ENCODE results near the gene ABCA13. TPM values are rescaled to one million over a fixed set of nuclear protein-coding genes. Genes with fewer than 3 reads are reported as not detected.

Gene ABCA13
- total RNA-seq, 4 donors from 2014 or later, result under 0.01 to 0.96 (median 0.35) TPM

DNA sequence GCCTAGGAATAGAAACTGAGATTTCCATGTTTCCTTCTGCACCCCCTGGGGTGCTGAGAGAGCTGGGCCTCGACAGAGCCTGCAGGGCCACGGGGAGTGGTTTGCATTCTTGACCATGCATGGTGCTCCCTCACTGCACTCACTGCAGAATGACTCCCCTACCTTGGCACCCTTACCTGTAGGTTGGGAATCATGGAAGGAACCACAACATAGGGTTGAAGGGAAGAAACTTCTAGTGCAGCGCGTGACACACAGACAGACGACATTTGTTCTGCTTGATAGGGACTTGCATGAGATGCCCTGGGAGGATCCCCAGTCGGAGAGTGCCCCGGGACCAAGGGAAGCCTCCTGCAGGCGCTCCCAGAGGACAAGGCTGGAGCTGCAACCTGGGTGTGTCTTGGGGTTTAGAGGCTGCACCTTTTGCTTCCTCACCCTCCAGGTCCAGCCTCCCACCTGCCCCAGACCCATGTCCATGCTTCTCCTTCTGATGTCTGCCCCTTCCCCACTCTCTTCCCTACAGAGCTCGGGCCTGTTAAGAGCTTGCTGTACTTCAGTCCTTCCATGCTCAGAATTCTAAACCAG is 245.2 kb downstream of the ABCA13 start:
- no peak overlapping the region for H3K4me3 ChIP-seq
- no peak for TF ChIP-seq EP300 (IDR thresholded peaks at IDR 0.05; ENCODE audit: low read depth)
- TF ChIP-seq, protein P1, sequence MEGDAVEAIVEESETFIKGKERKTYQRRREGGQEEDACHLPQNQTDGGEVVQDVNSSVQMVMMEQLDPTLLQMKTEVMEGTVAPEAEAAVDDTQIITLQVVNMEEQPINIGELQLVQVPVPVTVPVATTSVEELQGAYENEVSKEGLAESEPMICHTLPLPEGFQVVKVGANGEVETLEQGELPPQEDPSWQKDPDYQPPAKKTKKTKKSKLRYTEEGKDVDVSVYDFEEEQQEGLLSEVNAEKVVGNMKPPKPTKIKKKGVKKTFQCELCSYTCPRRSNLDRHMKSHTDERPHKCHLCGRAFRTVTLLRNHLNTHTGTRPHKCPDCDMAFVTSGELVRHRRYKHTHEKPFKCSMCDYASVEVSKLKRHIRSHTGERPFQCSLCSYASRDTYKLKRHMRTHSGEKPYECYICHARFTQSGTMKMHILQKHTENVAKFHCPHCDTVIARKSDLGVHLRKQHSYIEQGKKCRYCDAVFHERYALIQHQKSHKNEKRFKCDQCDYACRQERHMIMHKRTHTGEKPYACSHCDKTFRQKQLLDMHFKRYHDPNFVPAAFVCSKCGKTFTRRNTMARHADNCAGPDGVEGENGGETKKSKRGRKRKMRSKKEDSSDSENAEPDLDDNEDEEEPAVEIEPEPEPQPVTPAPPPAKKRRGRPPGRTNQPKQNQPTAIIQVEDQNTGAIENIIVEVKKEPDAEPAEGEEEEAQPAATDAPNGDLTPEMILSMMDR (IDR thresholded peaks at IDR 0.05), result no peak
- TF ChIP-seq POLR2AphosphoS5 (IDR thresholded peaks at IDR 0.05), result no peak
- no peak for TF ChIP-seq POLR2A (IDR thresholded peaks at IDR 0.05)
- no peaks in the 10 kb centered on the region for H3K36me3 ChIP-seq
- no peaks in the 10 kb centered on the region for H3K27me3 ChIP-seq
- H3K4me1 ChIP-seq, result no peaks in the 10 kb centered on the region
- DNase-seq, result no peak
- in situ Hi-C loops (cut with MboI; ENCODE audit: low pct_ligation_motif_present in 1 of 4, low pct_unique_long_range_greater_than_20kb in 1 of 4, low sequenced_read_pairs in 3 of 4), result no loop called here
- no peak overlapping the region for H3K27ac ChIP-seq
- WGBS, 2 donors (ENCODE audit: low coverage in 1 of 2), result 80 to 82% methylated on average over 1 to 9 of the region's 9 CpGs
- no peaks in the 10 kb centered on the region for H3K9me3 ChIP-seq
- intact Hi-C loops (cut with DNase I; ENCODE audit: low total_unique reads), result no loop called here

- Histone ChIP-seq H3K4me3 (no peak overlapping the region), H3K9me3 (no peaks in the 10 kb centered on the region), H3K4me1 (no peaks in the 10 kb centered on the region), H3K27ac (no peak overlapping the region), H3K27me3 (no peaks in the 10 kb centered on the region), H3K36me3 (no peaks in the 10 kb centered on the region)
- in situ Hi-C loops (cut with MboI; ENCODE audit: low pct_ligation_motif_present in 1 of 4, low pct_unique_long_range_greater_than_20kb in 1 of 4, low sequenced_read_pairs in 3 of 4), result no loop called here
- intact Hi-C loops (cut with DNase I; ENCODE audit: low total_unique reads), result no loop called here
- TF ChIP-seq, protein P1 (IDR thresholded peaks at IDR 0.05), result no peak
- TF ChIP-seq POLR2A (IDR thresholded peaks at IDR 0.05), result no peak
- TF ChIP-seq EP300 (IDR thresholded peaks at IDR 0.05; ENCODE audit: low read depth), result no peak
- no peak for TF ChIP-seq POLR2AphosphoS5 (IDR thresholded peaks at IDR 0.05)
- no peak for DNase-seq
- WGBS, 2 donors (ENCODE audit: low coverage in 1 of 2), result 21 to 59% methylated on average over 2 of the region's 2 CpGs
Measured at GRCh38 chr7:48419401-48419800, 248.1 kb downstream of the ABCA13 start.

DNA sequence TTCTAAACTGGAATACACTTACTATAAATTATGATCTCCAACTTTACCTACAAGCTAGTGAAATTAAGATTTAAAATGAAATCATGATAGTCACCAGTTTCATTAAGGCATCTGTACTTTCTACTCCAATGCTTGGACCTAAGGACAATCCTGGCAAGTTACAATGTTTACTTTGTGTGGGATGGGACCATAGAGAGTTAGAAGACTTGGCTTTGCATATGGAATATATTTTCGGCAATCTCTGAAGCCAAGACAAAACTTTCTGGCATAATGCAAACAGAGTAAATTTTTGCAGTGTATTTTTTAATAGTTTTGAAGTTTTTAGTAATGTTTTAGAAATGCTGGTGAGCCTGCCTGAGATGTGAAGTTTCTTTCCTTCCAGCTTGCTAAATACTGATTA is 248.9 kb downstream of the ABCA13 start:
- H3K4me3 ChIP-seq, result no peak overlapping the region
- in situ Hi-C loops (cut with MboI; ENCODE audit: low pct_ligation_motif_present in 1 of 4, low pct_unique_long_range_greater_than_20kb in 1 of 4, low sequenced_read_pairs in 3 of 4), result no loop called here
- intact Hi-C loops (cut with DNase I; ENCODE audit: low total_unique reads), result no loop called here
- no peaks in the 10 kb centered on the region for H3K4me1 ChIP-seq
- TF ChIP-seq, protein P1 (IDR thresholded peaks at IDR 0.05), result no peak
- TF ChIP-seq EP300 (IDR thresholded peaks at IDR 0.05; ENCODE audit: low read depth) (no peak), POLR2A (IDR thresholded peaks at IDR 0.05) (no peak), POLR2AphosphoS5 (IDR thresholded peaks at IDR 0.05) (no peak)
- WGBS, 2 donors (ENCODE audit: low coverage in 1 of 2), result 19 to 43% methylated on average over 1 of the region's 1 CpG
- H3K9me3 ChIP-seq, result no peaks in the 10 kb centered on the region
- H3K27me3 ChIP-seq, result no peaks in the 10 kb centered on the region
- no peak for DNase-seq
- H3K36me3 ChIP-seq, result no peaks in the 10 kb centered on the region
- H3K27ac ChIP-seq, result no peak overlapping the region

- no peaks in the 10 kb centered on the region for H3K9me3 ChIP-seq
- no peaks in the 10 kb centered on the region for H3K27me3 ChIP-seq
- H3K27ac ChIP-seq, result no peak overlapping the region
- no peak overlapping the region for H3K4me3 ChIP-seq
- no peak for DNase-seq
- H3K4me1 ChIP-seq, result no peaks in the 10 kb centered on the region
- 100% methylated on average over 1 of the region's 1 CpG for WGBS, 2 donors (ENCODE audit: low coverage in 1 of 2)
- TF ChIP-seq POLR2A (IDR thresholded peaks at IDR 0.05) (no peak), EP300 (IDR thresholded peaks at IDR 0.05; ENCODE audit: low read depth) (no peak), POLR2AphosphoS5 (IDR thresholded peaks at IDR 0.05) (no peak)
- TF ChIP-seq, protein P1 (IDR thresholded peaks at IDR 0.05), result no peak
- no peaks in the 10 kb centered on the region for H3K36me3 ChIP-seq
- intact Hi-C loops (cut with DNase I; ENCODE audit: low total_unique reads), result no loop called here
- in situ Hi-C loops (cut with MboI; ENCODE audit: low pct_ligation_motif_present in 1 of 4, low pct_unique_long_range_greater_than_20kb in 1 of 4, low sequenced_read_pairs in 3 of 4), result no loop called here
Measured at GRCh38 chr7:48421357-48421756, 250.1 kb downstream of the ABCA13 start.
